Activated CD4-positive, alpha-beta memory T cell treated with anti-CD3 and anti-CD28 coated beads for 36 hours (primary cell): ENCODE measurements around the gene LMX1B. TPM values are rescaled to one million over a fixed set of nuclear protein-coding genes. Genes with fewer than 3 reads are reported as not detected.

Experiments
- CTCF ChIA-PET: fragments of 350-600 bp; sonication (Branson Sonifier 250); formaldehyde crosslinking; loops from one replicate; lab custom pipeline; 2021; ENCODE audit warnings: antibody characterized with exemption, inconsistent platforms; lab: Charles Lee
- POLR2A ChIA-PET: fragments of 350-600 bp; sonication (Branson Sonifier 250); formaldehyde crosslinking; loops from one replicate; lab custom pipeline; 2021; ENCODE audit warnings: antibody characterized with exemption; lab: Charles Lee
- DNase-seq: peaks from one replicate; pipeline ENCODE4 v3.0.0-alpha.2; 2020
- H3K27ac Mint-ChIP-seq: one replicate; pipeline ENCODE4 v1.8.0; 2021; ENCODE audit warnings: mixed read lengths
- H3K27me3 Mint-ChIP-seq: one replicate; pipeline ENCODE4 v1.8.0; 2021; ENCODE audit warnings: mixed read lengths
- H3K36me3 Mint-ChIP-seq: one replicate; pipeline ENCODE4 v1.8.0; 2021; ENCODE audit warnings: mixed read lengths
- H3K4me1 Mint-ChIP-seq: one replicate; pipeline ENCODE4 v1.8.0; 2021; ENCODE audit warnings: low read depth, mixed read lengths
- H3K4me3 Mint-ChIP-seq: one replicate; pipeline ENCODE4 v1.8.0; 2021; ENCODE audit warnings: mild to moderate bottlenecking, mixed read lengths
- H3K9me3 Mint-ChIP-seq: one replicate; pipeline ENCODE4 v1.8.0; 2021; ENCODE audit warnings: mixed read lengths
- intact Hi-C: fragments of 100-400 bp; cut with micrococcal nuclease; formaldehyde crosslinking; loops from one replicate; pipeline ENCODE4 v1.15.1; 2023
- total RNA-seq, 2 experiments: library from RNA; stranded (reverse); gene quantifications; one replicate each; pipeline ENCODE4 v1.2.3, GENCODE V29; 2021

LMX1B gene
- total RNA-seq, 2 experiments from 2014 or later = not detected

- DNase-seq = no peak
- ChIA-PET CTCF (interaction anchor here (1.2 to 1.9 kb wide), 2 partner anchors 10 to 82 kb away, joined by 5 to 14 read pairs; no protein-coding TSS in a partner anchor), POLR2A (no interaction called here)
- Mint-ChIP-seq H3K9me3 (no peaks in the 10 kb centered on the region), H3K27ac (no peak overlapping the region), H3K36me3 (no peaks in the 10 kb centered on the region), H3K4me1 (peaks cover 9% of the 10 kb centered on the region), H3K27me3 (peaks cover 27% of the 10 kb centered on the region), H3K4me3 (no peak overlapping the region)
- intact Hi-C loops = no loop called here
These were observed 86.6 kb downstream of the LMX1B start for GRCh38 chr9:126700296-126700695.

- intact Hi-C loops = no loop called here
- H3K4me1 Mint-ChIP-seq = peaks cover 14% of the 10 kb centered on the region
- POLR2A ChIA-PET = no interaction called here
- no peaks in the 10 kb centered on the region for H3K9me3 Mint-ChIP-seq
- no peaks in the 10 kb centered on the region for H3K36me3 Mint-ChIP-seq
- CTCF ChIA-PET = interaction anchor here (0.8 to 8.2 kb wide), 12 partner anchors 10 to 97 kb away, joined by 3 to 447 read pairs (median 4); no protein-coding TSS in a partner anchor
- no peak overlapping the region for H3K27ac Mint-ChIP-seq
- H3K27me3 Mint-ChIP-seq = peaks cover 30% of the 10 kb centered on the region
- no peak for DNase-seq
- H3K4me3 Mint-ChIP-seq = no peak overlapping the region
These were observed 87.4 kb downstream of the LMX1B start for GRCh38 chr9:126700903-126701812.

GRCh38 chr9:126701813-126702140, 88.0 kb downstream of the LMX1B start:
- H3K4me1 Mint-ChIP-seq = peaks cover 18% of the 10 kb centered on the region
- H3K27me3 Mint-ChIP-seq = peaks cover 30% of the 10 kb centered on the region
- no peaks in the 10 kb centered on the region for H3K9me3 Mint-ChIP-seq
- no peaks in the 10 kb centered on the region for H3K36me3 Mint-ChIP-seq
- no peak overlapping the region for H3K27ac Mint-ChIP-seq
- POLR2A ChIA-PET = no interaction called here
- H3K4me3 Mint-ChIP-seq = no peak overlapping the region
- CTCF ChIA-PET = interaction anchor here (0.8 to 8.2 kb wide), 14 partner anchors 9 to 98 kb away, joined by 3 to 447 read pairs (median 4); no protein-coding TSS in a partner anchor
- DNase-seq = no peak
- intact Hi-C loops = no loop called here

GRCh38 chr9:126702151-126703001, 88.6 kb downstream of the LMX1B start:
- no peaks in the 10 kb centered on the region for H3K36me3 Mint-ChIP-seq
- H3K27me3 Mint-ChIP-seq = peaks cover 30% of the 10 kb centered on the region
- H3K27ac Mint-ChIP-seq = no peak overlapping the region
- DNase-seq = peak; percentile 55
- POLR2A ChIA-PET = no interaction called here
- H3K4me1 Mint-ChIP-seq = peaks cover 18% of the 10 kb centered on the region
- CTCF ChIA-PET = interaction anchor here (0.6 to 8.2 kb wide), 28 partner anchors 8 to 1280 kb away, joined by 3 to 447 read pairs (median 4); no protein-coding TSS in a partner anchor
- no peak overlapping the region for H3K4me3 Mint-ChIP-seq
- H3K9me3 Mint-ChIP-seq = no peaks in the 10 kb centered on the region
- intact Hi-C loops = no loop called here

- Mint-ChIP-seq H3K36me3 (no peaks in the 10 kb centered on the region), H3K27me3 (peaks cover 28% of the 10 kb centered on the region), H3K4me1 (peaks cover 18% of the 10 kb centered on the region), H3K4me3 (no peak overlapping the region), H3K9me3 (no peaks in the 10 kb centered on the region), H3K27ac (no peak overlapping the region)
- ChIA-PET CTCF (interaction anchor here (0.7 to 8.2 kb wide), 22 partner anchors 8 to 146 kb away, joined by 3 to 447 read pairs (median 4); no protein-coding TSS in a partner anchor), POLR2A (interaction anchor here (1.2 kb wide), 1 partner anchor 20 kb away, joined by 3 read pairs; no protein-coding TSS in a partner anchor)
- intact Hi-C loops = no loop called here
- no peak for DNase-seq
These were observed 89.5 kb downstream of the LMX1B start for GRCh38 chr9:126703002-126703865.

GRCh38 chr9:126703866-126704156, 90.1 kb downstream of the LMX1B start:
- H3K36me3 Mint-ChIP-seq = no peaks in the 10 kb centered on the region
- no peak overlapping the region for H3K4me3 Mint-ChIP-seq
- no peaks in the 10 kb centered on the region for H3K9me3 Mint-ChIP-seq
- peak; percentile 6 for DNase-seq
- intact Hi-C loops = no loop called here
- CTCF ChIA-PET = interaction anchor here (0.6 to 8.2 kb wide), 8 partner anchors 10 to 83 kb away, joined by 3 to 447 read pairs (median 8); no protein-coding TSS in a partner anchor
- POLR2A ChIA-PET = interaction anchor here (1.2 kb wide), 1 partner anchor 20 kb away, joined by 3 read pairs; no protein-coding TSS in a partner anchor
- H3K27ac Mint-ChIP-seq = no peak overlapping the region
- peaks cover 18% of the 10 kb centered on the region for H3K4me1 Mint-ChIP-seq
- H3K27me3 Mint-ChIP-seq = peaks cover 28% of the 10 kb centered on the region

- H3K4me3 Mint-ChIP-seq = no peak overlapping the region
- intact Hi-C loops = no loop called here
- H3K27me3 Mint-ChIP-seq = peaks cover 28% of the 10 kb centered on the region
- no peak overlapping the region for H3K27ac Mint-ChIP-seq
- no peaks in the 10 kb centered on the region for H3K9me3 Mint-ChIP-seq
- CTCF ChIA-PET = interaction anchor here (0.6 to 8.2 kb wide), 23 partner anchors 10 to 1183 kb away, joined by 3 to 447 read pairs (median 4); no protein-coding TSS in a partner anchor
- no peaks in the 10 kb centered on the region for H3K36me3 Mint-ChIP-seq
- POLR2A ChIA-PET = interaction anchor here (1.2 kb wide), 1 partner anchor 19 kb away, joined by 3 read pairs; no protein-coding TSS in a partner anchor
- peak; percentile 41 for DNase-seq
- H3K4me1 Mint-ChIP-seq = peaks cover 18% of the 10 kb centered on the region
These were observed 90.6 kb downstream of the LMX1B start for GRCh38 chr9:126704157-126704891.

GRCh38 chr9:126704892-126705766, 91.4 kb downstream of the LMX1B start:
- intact Hi-C loops = loop anchor here (1.0 to 5.0 kb wide), 2 partner anchors 42 to 76 kb away; no protein-coding TSS in a partner anchor
- peak overlapping the region; percentile 44 for H3K4me3 Mint-ChIP-seq
- DNase-seq = peak; percentile 89
- peaks cover 28% of the 10 kb centered on the region for H3K27me3 Mint-ChIP-seq
- H3K9me3 Mint-ChIP-seq = no peaks in the 10 kb centered on the region
- H3K27ac Mint-ChIP-seq = no peak overlapping the region
- no peaks in the 10 kb centered on the region for H3K36me3 Mint-ChIP-seq
- CTCF ChIA-PET = interaction anchor here (0.6 to 8.2 kb wide), 39 partner anchors 8 to 1183 kb away, joined by 3 to 447 read pairs (median 5); partner anchors contain the start of genes ZBTB34 and ZBTB43
- H3K4me1 Mint-ChIP-seq = peaks cover 18% of the 10 kb centered on the region
- POLR2A ChIA-PET = interaction anchor here (1.2 to 1.7 kb wide), 3 partner anchors 18 to 77 kb away, joined by 3 to 12 read pairs (median 3); no protein-coding TSS in a partner anchor

GRCh38 chr9:126705767-126706697, 92.3 kb downstream of the LMX1B start:
- Mint-ChIP-seq H3K27me3 (peaks cover 28% of the 10 kb centered on the region), H3K4me3 (no peak overlapping the region), H3K4me1 (peaks cover 18% of the 10 kb centered on the region), H3K9me3 (no peaks in the 10 kb centered on the region), H3K36me3 (no peaks in the 10 kb centered on the region), H3K27ac (no peak overlapping the region)
- peak; percentile 84 for DNase-seq
- POLR2A ChIA-PET = interaction anchor here (0.7 to 1.7 kb wide), 3 partner anchors 17 to 76 kb away, joined by 3 to 12 read pairs (median 3); no protein-coding TSS in a partner anchor
- intact Hi-C loops = loop anchor here (1.0 to 5.0 kb wide), 2 partner anchors 41 to 75 kb away; no protein-coding TSS in a partner anchor
- CTCF ChIA-PET = interaction anchor here (0.7 to 8.2 kb wide), 47 partner anchors 8 to 209 kb away, joined by 3 to 447 read pairs (median 6); partner anchors contain the start of genes RALGPS1, ZBTB34 and ZBTB43
